GM18508 (cell line): Measurements from ENCODE around the gene MSANTD2.

Experiments used
- ATAC-seq: cut with Tn5 transposase; IDR thresholded peaks from one replicate; pipeline ENCODE4 v1.9.1; 2021; ENCODE audit warnings: moderate number of reproducible peaks; ENCODE audit not compliant: insufficient read depth, unreplicated experiment

The MSANTD2 gene

GRCh38 chr11:124821995-124822730 lies 22.0 kb upstream of the MSANTD2 start:
- ATAC-seq: no peak

GRCh38 chr11:124817036-124817435 lies 16.8 kb upstream of the MSANTD2 start:
- no peak for ATAC-seq

GRCh38 chr11:124814739-124815138 lies 14.5 kb upstream of the MSANTD2 start:
- ATAC-seq: no peak

GRCh38 chr11:124812876-124813275 lies 12.7 kb upstream of the MSANTD2 start:
- ATAC-seq: no peak

- no peak for ATAC-seq
These were observed 11.4 kb upstream of the MSANTD2 start for GRCh38 chr11:124811399-124812125.

- no peak for ATAC-seq
These were observed 7.6 kb upstream of the MSANTD2 start for GRCh38 chr11:124807660-124808270.

- ATAC-seq: no peak
These were observed 7.0 kb upstream of the MSANTD2 start for GRCh38 chr11:124807201-124807600.

- no peak for ATAC-seq
These were observed 4.7 kb upstream of the MSANTD2 start for GRCh38 chr11:124804884-124805283.

GRCh38 chr11:124801636-124802312 lies 1.6 kb upstream of the MSANTD2 start:
- ATAC-seq: no peak

- ATAC-seq: no peak
These were observed 808 bp upstream of the MSANTD2 start for GRCh38 chr11:124801014-124801413.

GRCh38 chr11:124799348-124800225 lies 619 bp downstream of the MSANTD2 start:
- peak; percentile 17 for ATAC-seq

GRCh38 chr11:124798991-124799347 lies 1.2 kb downstream of the MSANTD2 start:
- ATAC-seq: peak; percentile 16

- no peak for ATAC-seq
These were observed 3.9 kb downstream of the MSANTD2 start for GRCh38 chr11:124796312-124796711.

GRCh38 chr11:124793466-124794278 lies 6.5 kb downstream of the MSANTD2 start:
- ATAC-seq: no peak

GRCh38 chr11:124791626-124792341 lies 8.4 kb downstream of the MSANTD2 start:
- peak; percentile 34 for ATAC-seq

GRCh38 chr11:124788521-124788920 lies 11.7 kb downstream of the MSANTD2 start:
- ATAC-seq: no peak

- ATAC-seq: no peak
These were observed 16.2 kb downstream of the MSANTD2 start for GRCh38 chr11:124784051-124784450.

GRCh38 chr11:124783002-124783401 lies 17.2 kb downstream of the MSANTD2 start:
- no peak for ATAC-seq
